ENCODE measurements around the gene AHCYL1. TPM values are rescaled to one million over a fixed set of nuclear protein-coding genes. Genes with fewer than 3 reads are reported as not detected.

The AHCYL1 gene
- total RNA-seq, 1 experiment from 2014 or later, result 92.0 TPM

GRCh38 chr1:109948285-109948630 lies 36.3 kb upstream of the AHCYL1 start:
- Histone ChIP-seq H3K9ac (ENCODE audit: low read length) (no peak overlapping the region), H3K27me3 (ENCODE audit: insufficient read depth, low read length) (no peaks in the 10 kb centered on the region), H3K4me2 (ENCODE audit: low read length) (no peak overlapping the region), H3K9me2 (ENCODE audit: insufficient read depth) (no peaks in the 10 kb centered on the region), H2AFZ (ENCODE audit: low read depth, low read length, poor library complexity, severe bottlenecking) (no peak overlapping the region), H3K4me1 (ENCODE audit: control insufficient read depth in 1 of 2, insufficient read depth in 2 of 2, low read length in 2 of 2) (no peaks in the 10 kb centered on the region), H3K79me2 (ENCODE audit: insufficient read depth, low read length) (no peaks in the 10 kb centered on the region), H3K4me3 (replicated peaks in 1 of 2; ENCODE audit: low read depth in 1 of 2, low read length in 2 of 2) (no peak overlapping the region), H3K36me3 (ENCODE audit: control insufficient read depth in 1 of 2, insufficient read depth in 2 of 2, low read length in 2 of 2) (no peaks in the 10 kb centered on the region), H4K20me1 (ENCODE audit: insufficient read depth) (no peaks in the 10 kb centered on the region), H3K9me3 (ENCODE audit: control insufficient read depth in 1 of 2, insufficient read depth in 1 of 2, low read depth in 1 of 2, low read length in 2 of 2) (no peaks in the 10 kb centered on the region), H3K27ac (ENCODE audit: low read depth, low read length) (no peak overlapping the region)
- CTCF ChIA-PET, result no interaction called here
- intact Hi-C loops (cut with micrococcal nuclease), result no loop called here
- DNase-seq (ENCODE audit: low read depth, low spot score), result no peak
- POLR2A ChIA-PET, result no interaction called here
- no TSS peak for BruUV-seq (replicated peaks)
- TF ChIP-seq TCF7L2 (IDR thresholded peaks at IDR 0.05; ENCODE audit: borderline replicate concordance, extremely low read depth, insufficient read depth, insufficient read length), result no peak
- no peak for TF ChIP-seq CEBPB (IDR thresholded peaks at IDR 0.05; ENCODE audit: low read depth)
- ATAC-seq, result no peak
- RAD21 ChIA-PET (ENCODE audit: low non-redundant PET in 1 of 2, low total read pairs in 2 of 2, uncharacterized antibody in 2 of 2, unreplicated experiment in 2 of 2), result no interaction called here

GRCh38 chr1:109950038-109950437 lies 34.5 kb upstream of the AHCYL1 start:
- TF ChIP-seq JUND (IDR thresholded peaks at IDR 0.05) (no peak), POLR2A (IDR thresholded peaks at IDR 0.05; ENCODE audit: borderline replicate concordance, extremely low read depth, insufficient read depth, insufficient read length) (no peak)
- ATAC-seq, result no peak
- H3K4me1 ChIP-seq (ENCODE audit: control insufficient read depth in 1 of 2, insufficient read depth in 2 of 2, low read length in 2 of 2), result no peaks in the 10 kb centered on the region
- H3K9ac ChIP-seq (ENCODE audit: low read length), result no peak overlapping the region
- no TSS peak for BruUV-seq (replicated peaks)
- no peaks in the 10 kb centered on the region for H3K9me2 ChIP-seq (ENCODE audit: insufficient read depth)
- H3K4me3 ChIP-seq (replicated peaks in 1 of 2; ENCODE audit: low read depth in 1 of 2, low read length in 2 of 2), result no peak overlapping the region
- H4K20me1 ChIP-seq (ENCODE audit: insufficient read depth), result no peaks in the 10 kb centered on the region
- intact Hi-C loops (cut with micrococcal nuclease), result no loop called here
- no peak overlapping the region for H2AFZ ChIP-seq (ENCODE audit: low read depth, low read length, poor library complexity, severe bottlenecking)
- H3K36me3 ChIP-seq (ENCODE audit: control insufficient read depth in 1 of 2, insufficient read depth in 2 of 2, low read length in 2 of 2), result no peaks in the 10 kb centered on the region
- no peaks in the 10 kb centered on the region for H3K9me3 ChIP-seq (ENCODE audit: control insufficient read depth in 1 of 2, insufficient read depth in 1 of 2, low read depth in 1 of 2, low read length in 2 of 2)
- ChIA-PET POLR2A (no interaction called here), RAD21 (ENCODE audit: low non-redundant PET in 1 of 2, low total read pairs in 2 of 2, uncharacterized antibody in 2 of 2, unreplicated experiment in 2 of 2) (no interaction called here), CTCF (no interaction called here)
- no peak for DNase-seq (ENCODE audit: low read depth, low spot score)
- H3K79me2 ChIP-seq (ENCODE audit: insufficient read depth, low read length), result no peaks in the 10 kb centered on the region
- no peak overlapping the region for H3K27ac ChIP-seq (ENCODE audit: low read depth, low read length)
- no peak overlapping the region for H3K4me2 ChIP-seq (ENCODE audit: low read length)
- H3K27me3 ChIP-seq (ENCODE audit: insufficient read depth, low read length), result no peaks in the 10 kb centered on the region

- no peak overlapping the region for H3K9ac ChIP-seq (ENCODE audit: low read length)
- H3K4me3 ChIP-seq (replicated peaks in 1 of 2; ENCODE audit: low read depth in 1 of 2, low read length in 2 of 2), result no peak overlapping the region
- RAD21 ChIA-PET (ENCODE audit: low non-redundant PET in 1 of 2, low total read pairs in 2 of 2, uncharacterized antibody in 2 of 2, unreplicated experiment in 2 of 2), result no interaction called here
- POLR2A ChIA-PET, result no interaction called here
- H3K79me2 ChIP-seq (ENCODE audit: insufficient read depth, low read length), result no peaks in the 10 kb centered on the region
- H3K9me3 ChIP-seq (ENCODE audit: control insufficient read depth in 1 of 2, insufficient read depth in 1 of 2, low read depth in 1 of 2, low read length in 2 of 2), result no peaks in the 10 kb centered on the region
- H3K36me3 ChIP-seq (ENCODE audit: control insufficient read depth in 1 of 2, insufficient read depth in 2 of 2, low read length in 2 of 2), result no peaks in the 10 kb centered on the region
- H3K4me2 ChIP-seq (ENCODE audit: low read length), result no peak overlapping the region
- no peak overlapping the region for H3K27ac ChIP-seq (ENCODE audit: low read depth, low read length)
- no peak for ATAC-seq
- no TSS peak for BruUV-seq (replicated peaks)
- no peaks in the 10 kb centered on the region for H3K9me2 ChIP-seq (ENCODE audit: insufficient read depth)
- no peak for DNase-seq (ENCODE audit: low read depth, low spot score)
- no peaks in the 10 kb centered on the region for H4K20me1 ChIP-seq (ENCODE audit: insufficient read depth)
- CTCF ChIA-PET, result no interaction called here
- H2AFZ ChIP-seq (ENCODE audit: low read depth, low read length, poor library complexity, severe bottlenecking), result no peak overlapping the region
- intact Hi-C loops (cut with micrococcal nuclease), result no loop called here
- no peaks in the 10 kb centered on the region for H3K4me1 ChIP-seq (ENCODE audit: control insufficient read depth in 1 of 2, insufficient read depth in 2 of 2, low read length in 2 of 2)
- no peaks in the 10 kb centered on the region for H3K27me3 ChIP-seq (ENCODE audit: insufficient read depth, low read length)
- TF ChIP-seq POLR2A (IDR thresholded peaks at IDR 0.05; ENCODE audit: borderline replicate concordance, extremely low read depth, insufficient read depth, insufficient read length) (no peak), EZH2 (IDR thresholded peaks at IDR 0.05) (no peak), EGR1 (IDR thresholded peaks at IDR 0.05; ENCODE audit: low read depth) (no peak), ZNF274 (IDR thresholded peaks at IDR 0.05; ENCODE audit: low read depth, low read length) (no peak), ZFX (IDR thresholded peaks at IDR 0.05) (no peak), CEBPB (IDR thresholded peaks at IDR 0.05; ENCODE audit: low read depth) (no peak), CTCF (IDR thresholded peaks at IDR 0.05 in 2 of 3, conservative IDR thresholded peaks at IDR 0.05 in 1 of 3; ENCODE audit: borderline replicate concordance in 1 of 3, insufficient read depth in 1 of 3, low read depth in 2 of 3, low read length in 2 of 3) (no peak), ATF3 (IDR thresholded peaks at IDR 0.05) (no peak), RAD21 (IDR thresholded peaks at IDR 0.05; ENCODE audit: low read depth) (no peak), FOSL1 (IDR thresholded peaks at IDR 0.05; ENCODE audit: low read depth) (no peak), TCF7L2 (IDR thresholded peaks at IDR 0.05; ENCODE audit: borderline replicate concordance, extremely low read depth, insufficient read depth, insufficient read length) (no peak), POLR2AphosphoS5 (IDR thresholded peaks at IDR 0.05; ENCODE audit: low read depth, low read length) (no peak), EZH2phosphoT487 (IDR thresholded peaks at IDR 0.05; ENCODE audit: borderline replicate concordance) (no peak), JUND (IDR thresholded peaks at IDR 0.05) (no peak)
Observed at GRCh38 chr1:109950509-109950908, 34.1 kb upstream of the AHCYL1 start.
